Measurements from ENCODE around the gene APBB2.

DNA sequence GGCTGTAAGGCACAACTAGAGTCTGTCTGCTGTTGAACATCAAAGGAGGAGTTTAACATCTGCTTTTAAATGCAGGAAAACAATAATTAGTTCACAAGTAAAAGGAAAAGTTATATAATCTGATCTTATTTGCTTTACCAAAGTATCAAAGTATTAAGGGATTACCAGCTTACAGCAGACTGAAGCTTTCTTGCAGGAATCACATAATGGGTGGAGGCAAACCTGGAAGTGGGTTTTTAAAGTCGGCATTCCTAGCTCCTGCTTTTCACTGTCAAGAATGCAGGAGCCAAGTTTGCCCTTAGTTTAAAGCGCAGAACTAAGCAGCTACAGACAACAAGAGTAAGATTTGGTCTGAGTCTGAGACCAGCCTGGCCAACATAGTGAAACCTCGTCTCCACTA is 122.2 kb downstream of the APBB2 start:
- TF ChIP-seq, protein P1, sequence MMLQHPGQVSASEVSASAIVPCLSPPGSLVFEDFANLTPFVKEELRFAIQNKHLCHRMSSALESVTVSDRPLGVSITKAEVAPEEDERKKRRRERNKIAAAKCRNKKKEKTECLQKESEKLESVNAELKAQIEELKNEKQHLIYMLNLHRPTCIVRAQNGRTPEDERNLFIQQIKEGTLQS (CRISPR knock-in tag; conservative IDR thresholded peaks at IDR 0.05) = no peak
- TF ChIP-seq, protein P2, sequence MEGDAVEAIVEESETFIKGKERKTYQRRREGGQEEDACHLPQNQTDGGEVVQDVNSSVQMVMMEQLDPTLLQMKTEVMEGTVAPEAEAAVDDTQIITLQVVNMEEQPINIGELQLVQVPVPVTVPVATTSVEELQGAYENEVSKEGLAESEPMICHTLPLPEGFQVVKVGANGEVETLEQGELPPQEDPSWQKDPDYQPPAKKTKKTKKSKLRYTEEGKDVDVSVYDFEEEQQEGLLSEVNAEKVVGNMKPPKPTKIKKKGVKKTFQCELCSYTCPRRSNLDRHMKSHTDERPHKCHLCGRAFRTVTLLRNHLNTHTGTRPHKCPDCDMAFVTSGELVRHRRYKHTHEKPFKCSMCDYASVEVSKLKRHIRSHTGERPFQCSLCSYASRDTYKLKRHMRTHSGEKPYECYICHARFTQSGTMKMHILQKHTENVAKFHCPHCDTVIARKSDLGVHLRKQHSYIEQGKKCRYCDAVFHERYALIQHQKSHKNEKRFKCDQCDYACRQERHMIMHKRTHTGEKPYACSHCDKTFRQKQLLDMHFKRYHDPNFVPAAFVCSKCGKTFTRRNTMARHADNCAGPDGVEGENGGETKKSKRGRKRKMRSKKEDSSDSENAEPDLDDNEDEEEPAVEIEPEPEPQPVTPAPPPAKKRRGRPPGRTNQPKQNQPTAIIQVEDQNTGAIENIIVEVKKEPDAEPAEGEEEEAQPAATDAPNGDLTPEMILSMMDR (IDR thresholded peaks at IDR 0.05) = no peak
- TF ChIP-seq NFE2L1 (CRISPR knock-in tag; IDR thresholded peaks at IDR 0.05) = no peak
- TF ChIP-seq ZNF423 (CRISPR knock-in tag; IDR thresholded peaks at IDR 0.05) = no peak
- TF ChIP-seq NR2C2 (CRISPR knock-in tag; IDR thresholded peaks at IDR 0.05) = no peak
- TF ChIP-seq, protein P3, sequence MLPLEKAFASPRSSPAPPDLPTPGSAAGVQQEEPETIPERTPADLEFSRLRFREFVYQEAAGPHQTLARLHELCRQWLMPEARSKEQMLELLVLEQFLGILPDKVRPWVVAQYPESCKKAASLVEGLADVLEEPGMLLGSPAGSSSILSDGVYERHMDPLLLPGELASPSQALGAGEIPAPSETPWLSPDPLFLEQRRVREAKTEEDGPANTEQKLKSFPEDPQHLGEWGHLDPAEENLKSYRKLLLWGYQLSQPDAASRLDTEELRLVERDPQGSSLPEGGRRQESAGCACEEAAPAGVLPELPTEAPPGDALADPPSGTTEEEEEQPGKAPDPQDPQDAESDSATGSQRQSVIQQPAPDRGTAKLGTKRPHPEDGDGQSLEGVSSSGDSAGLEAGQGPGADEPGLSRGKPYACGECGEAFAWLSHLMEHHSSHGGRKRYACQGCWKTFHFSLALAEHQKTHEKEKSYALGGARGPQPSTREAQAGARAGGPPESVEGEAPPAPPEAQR (CRISPR knock-in tag; IDR thresholded peaks at IDR 0.05) = no peak
- TF ChIP-seq, protein P4, sequence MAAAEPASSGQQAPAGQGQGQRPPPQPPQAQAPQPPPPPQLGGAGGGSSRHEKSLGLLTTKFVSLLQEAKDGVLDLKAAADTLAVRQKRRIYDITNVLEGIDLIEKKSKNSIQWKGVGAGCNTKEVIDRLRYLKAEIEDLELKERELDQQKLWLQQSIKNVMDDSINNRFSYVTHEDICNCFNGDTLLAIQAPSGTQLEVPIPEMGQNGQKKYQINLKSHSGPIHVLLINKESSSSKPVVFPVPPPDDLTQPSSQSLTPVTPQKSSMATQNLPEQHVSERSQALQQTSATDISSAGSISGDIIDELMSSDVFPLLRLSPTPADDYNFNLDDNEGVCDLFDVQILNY (CRISPR knock-in tag; IDR thresholded peaks at IDR 0.05) = no peak
- TF ChIP-seq ZNF138 (CRISPR knock-in tag; conservative IDR thresholded peaks at IDR 0.05) = no peak
- TF ChIP-seq ELF4 (CRISPR knock-in tag; IDR thresholded peaks at IDR 0.05; ENCODE audit: low read depth) = no peak
- no peak for TF ChIP-seq FOXJ3 (CRISPR knock-in tag; IDR thresholded peaks at IDR 0.05; ENCODE audit: borderline replicate concordance)
- TF ChIP-seq CBFB (CRISPR knock-in tag; IDR thresholded peaks at IDR 0.05; ENCODE audit: low read depth) = no peak
- no peak for TF ChIP-seq OVOL2 (CRISPR knock-in tag; IDR thresholded peaks at IDR 0.05; ENCODE audit: borderline replicate concordance)
